ENCODE results near the gene AMH. TPM values are rescaled to one million over a fixed set of nuclear protein-coding genes. Genes with fewer than 3 reads are reported as not detected.

AMH gene
- total and polyA plus RNA-seq, 9 donors: 1.5 to 13.3 (median 6.8) TPM

GRCh38 chr19:2234996-2235380 lies 14.1 kb upstream of the AMH start:
- no peaks in the 10 kb centered on the region for H3K27me3 ChIP-seq (ENCODE audit: control insufficient read depth, insufficient read depth, low read length)
- H3K36me3 ChIP-seq (ENCODE audit: control insufficient read depth, insufficient read depth, low read length): peaks cover 58% of the 10 kb centered on the region
- peak overlapping the region; percentile 49 for H3K27ac ChIP-seq (ENCODE audit: low read length)
- peak overlapping the region; percentile 87 for H3K4me3 ChIP-seq (ENCODE audit: low read length)
- 63% methylated on average over 2 of the region's 6 CpGs for WGBS (ENCODE audit: insufficient coverage)
- no peaks in the 10 kb centered on the region for H3K9me3 ChIP-seq (replicated peaks; ENCODE audit: control insufficient read depth, low read depth, low read length)
- peaks cover 37% of the 10 kb centered on the region for H3K4me1 ChIP-seq (ENCODE audit: control insufficient read depth, insufficient read depth, low read length)
- DNase-seq: no peak

DNA sequence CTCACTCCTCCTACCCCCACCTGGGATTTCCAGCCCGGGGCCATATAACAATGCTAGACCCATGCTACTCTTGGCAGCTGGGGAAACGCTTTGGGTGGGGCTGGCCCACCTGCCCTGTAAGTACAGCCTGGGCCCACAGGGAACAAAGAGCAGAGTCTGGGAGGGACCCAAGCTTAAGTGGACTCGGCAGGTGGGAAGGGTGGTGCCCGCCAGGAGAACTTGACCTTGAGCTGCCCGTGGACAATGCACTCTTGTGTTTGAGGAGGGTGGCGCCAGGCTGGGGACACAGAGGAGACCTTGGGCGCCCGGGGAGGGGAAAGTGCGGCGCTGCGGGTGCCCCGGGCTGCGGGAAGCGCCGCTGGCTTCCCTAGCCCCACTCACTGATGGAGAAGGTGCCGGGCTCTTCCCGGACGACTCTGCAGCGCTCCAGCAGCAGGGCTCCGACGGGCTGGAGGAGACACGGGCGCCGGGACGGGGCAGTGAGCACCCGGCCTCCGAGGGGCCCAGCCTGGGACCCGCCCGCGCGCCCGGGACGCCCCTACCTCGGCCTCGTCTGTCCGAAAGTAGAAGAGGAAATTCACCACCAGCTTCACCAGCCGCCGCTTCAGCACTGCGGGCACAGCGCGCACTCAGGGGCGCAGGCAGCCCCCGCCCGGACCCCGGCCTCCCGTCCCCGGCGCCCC lies 13.6 kb upstream of the AMH start:
- Histone ChIP-seq H3K27ac (ENCODE audit: low read length) (peak overlapping the region; percentile 49), H3K9me3 (replicated peaks; ENCODE audit: control insufficient read depth, low read depth, low read length) (no peaks in the 10 kb centered on the region), H3K27me3 (ENCODE audit: control insufficient read depth, insufficient read depth, low read length) (no peaks in the 10 kb centered on the region), H3K4me3 (ENCODE audit: low read length) (peak overlapping the region; percentile 87), H3K36me3 (ENCODE audit: control insufficient read depth, insufficient read depth, low read length) (peaks cover 52% of the 10 kb centered on the region), H3K4me1 (ENCODE audit: control insufficient read depth, insufficient read depth, low read length) (peaks cover 43% of the 10 kb centered on the region)
- no peak for DNase-seq
- WGBS (ENCODE audit: insufficient coverage): 0% methylated on average over 32 of the region's 48 CpGs

GRCh38 chr19:2236064-2236313 lies 13.1 kb upstream of the AMH start:
- DNase-seq: no peak
- 0% methylated on average over 28 of the region's 28 CpGs for WGBS (ENCODE audit: insufficient coverage)
- H3K9me3 ChIP-seq (replicated peaks; ENCODE audit: control insufficient read depth, low read depth, low read length): no peaks in the 10 kb centered on the region
- H3K27ac ChIP-seq (ENCODE audit: low read length): no peak overlapping the region
- H3K36me3 ChIP-seq (ENCODE audit: control insufficient read depth, insufficient read depth, low read length): peaks cover 51% of the 10 kb centered on the region
- peaks cover 47% of the 10 kb centered on the region for H3K4me1 ChIP-seq (ENCODE audit: control insufficient read depth, insufficient read depth, low read length)
- H3K4me3 ChIP-seq (ENCODE audit: low read length): peak overlapping the region; percentile 87
- H3K27me3 ChIP-seq (ENCODE audit: control insufficient read depth, insufficient read depth, low read length): no peaks in the 10 kb centered on the region

DNA sequence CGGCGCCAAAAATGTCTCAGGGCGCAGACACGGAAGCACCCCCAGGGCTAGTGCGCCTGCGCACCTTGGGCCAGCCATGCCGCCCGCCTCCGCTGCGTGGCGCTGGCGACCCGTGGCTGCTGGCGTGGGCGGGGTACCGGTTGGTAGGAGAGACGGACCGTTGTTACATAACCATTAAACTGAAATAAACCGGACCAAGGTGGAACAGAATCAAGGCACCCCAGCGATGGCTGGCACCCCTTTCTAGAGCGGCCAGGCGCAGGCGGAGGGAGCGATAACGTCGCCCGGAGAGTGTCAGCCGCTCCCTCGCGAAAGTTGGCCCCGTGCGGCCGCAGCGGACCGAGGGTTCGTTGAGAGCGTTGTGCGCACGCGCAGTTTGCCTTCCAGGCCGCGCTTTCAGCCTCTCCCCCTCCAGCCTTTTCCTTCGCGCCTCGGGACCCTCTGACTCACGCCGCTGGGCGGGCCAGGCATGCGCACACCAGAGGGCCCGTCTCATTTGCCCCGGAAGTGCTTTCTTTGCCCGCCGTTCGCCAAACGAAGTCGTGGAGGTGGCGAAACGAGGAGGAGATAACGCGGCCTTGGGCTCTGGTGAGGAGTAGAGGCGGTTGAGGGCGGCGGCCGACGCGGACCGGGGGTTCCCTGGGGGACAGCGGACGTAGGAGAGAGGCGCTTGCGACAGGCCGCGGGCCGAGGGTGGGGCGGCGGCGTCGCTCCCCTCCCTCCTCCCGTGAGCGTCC lies 12.6 kb upstream of the AMH start, which contains the start of the genes PLEKHJ1 and SF3A2:
Gene PLEKHJ1 (minus strand): TSS at position 16 of the 737 bp plus-strand sequence. CDS start 81 bp downstream, outside the sequence.
Gene SF3A2 (plus strand): TSS at position 511 of the 737 bp plus-strand sequence. CDS start 6,595 bp downstream, outside the sequence.
- Histone ChIP-seq H3K9me3 (replicated peaks; ENCODE audit: control insufficient read depth, low read depth, low read length) (no peaks in the 10 kb centered on the region), H3K36me3 (ENCODE audit: control insufficient read depth, insufficient read depth, low read length) (peaks cover 50% of the 10 kb centered on the region), H3K27me3 (ENCODE audit: control insufficient read depth, insufficient read depth, low read length) (no peaks in the 10 kb centered on the region), H3K4me1 (ENCODE audit: control insufficient read depth, insufficient read depth, low read length) (peaks cover 52% of the 10 kb centered on the region), H3K4me3 (ENCODE audit: low read length) (peak within 1 kb of the TSS; percentile 87), H3K27ac (ENCODE audit: low read length) (peak within 1 kb of the TSS; percentile 100)
- peak; percentile 99 for DNase-seq
- WGBS (ENCODE audit: insufficient coverage): under 1% methylated on average over 73 of the region's 80 CpGs

- peak overlapping the region; percentile 100 for H3K27ac ChIP-seq (ENCODE audit: low read length)
- WGBS (ENCODE audit: insufficient coverage): 62% methylated on average over 24 of the region's 43 CpGs
- H3K36me3 ChIP-seq (ENCODE audit: control insufficient read depth, insufficient read depth, low read length): peaks cover 44% of the 10 kb centered on the region
- no peak for DNase-seq
- peak overlapping the region; percentile 87 for H3K4me3 ChIP-seq (ENCODE audit: low read length)
- peaks cover 55% of the 10 kb centered on the region for H3K4me1 ChIP-seq (ENCODE audit: control insufficient read depth, insufficient read depth, low read length)
- no peaks in the 10 kb centered on the region for H3K27me3 ChIP-seq (ENCODE audit: control insufficient read depth, insufficient read depth, low read length)
- H3K9me3 ChIP-seq (replicated peaks; ENCODE audit: control insufficient read depth, low read depth, low read length): no peaks in the 10 kb centered on the region
These were observed 11.9 kb upstream of the AMH start for GRCh38 chr19:2237051-2237868.

GRCh38 chr19:2237869-2238153 lies 11.3 kb upstream of the AMH start:
- no peak for DNase-seq
- no CpG with 5 or more reads among the region's 6 CpGs for WGBS (ENCODE audit: insufficient coverage)
- Histone ChIP-seq H3K4me3 (ENCODE audit: low read length) (peak overlapping the region; percentile 87), H3K27me3 (ENCODE audit: control insufficient read depth, insufficient read depth, low read length) (no peaks in the 10 kb centered on the region), H3K9me3 (replicated peaks; ENCODE audit: control insufficient read depth, low read depth, low read length) (no peaks in the 10 kb centered on the region), H3K27ac (ENCODE audit: low read length) (peak overlapping the region; percentile 100), H3K4me1 (ENCODE audit: control insufficient read depth, insufficient read depth, low read length) (peaks cover 61% of the 10 kb centered on the region), H3K36me3 (ENCODE audit: control insufficient read depth, insufficient read depth, low read length) (peaks cover 44% of the 10 kb centered on the region)

DNA sequence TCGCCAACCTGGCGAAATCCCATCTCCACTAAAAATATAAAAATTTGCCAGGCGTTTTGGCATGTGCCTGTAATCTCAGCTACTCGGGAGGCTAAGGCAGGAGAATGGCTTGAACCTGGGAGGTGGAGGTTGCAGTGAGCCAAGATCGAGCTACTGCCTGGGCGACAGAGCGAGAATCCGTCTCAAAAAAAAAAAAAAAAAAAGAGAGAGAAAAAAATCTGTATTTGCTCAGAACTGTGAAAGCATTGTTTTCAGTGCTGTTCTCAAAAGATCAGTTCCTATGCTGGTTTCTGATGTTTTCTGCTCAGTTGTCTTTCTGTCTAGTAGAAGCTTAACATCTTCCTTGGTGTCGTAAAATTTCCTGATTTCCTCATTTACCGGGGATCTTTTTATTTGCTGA lies 9.9 kb upstream of the AMH start:
- DNase-seq: no peak
- H3K27me3 ChIP-seq (ENCODE audit: control insufficient read depth, insufficient read depth, low read length): no peaks in the 10 kb centered on the region
- peak overlapping the region; percentile 29 for H3K27ac ChIP-seq (ENCODE audit: low read length)
- no peak overlapping the region for H3K4me3 ChIP-seq (ENCODE audit: low read length)
- H3K4me1 ChIP-seq (ENCODE audit: control insufficient read depth, insufficient read depth, low read length): peaks cover 63% of the 10 kb centered on the region
- H3K9me3 ChIP-seq (replicated peaks; ENCODE audit: control insufficient read depth, low read depth, low read length): no peaks in the 10 kb centered on the region
- WGBS (ENCODE audit: insufficient coverage): 25% methylated on average over 4 of the region's 10 CpGs
- peaks cover 43% of the 10 kb centered on the region for H3K36me3 ChIP-seq (ENCODE audit: control insufficient read depth, insufficient read depth, low read length)

DNA sequence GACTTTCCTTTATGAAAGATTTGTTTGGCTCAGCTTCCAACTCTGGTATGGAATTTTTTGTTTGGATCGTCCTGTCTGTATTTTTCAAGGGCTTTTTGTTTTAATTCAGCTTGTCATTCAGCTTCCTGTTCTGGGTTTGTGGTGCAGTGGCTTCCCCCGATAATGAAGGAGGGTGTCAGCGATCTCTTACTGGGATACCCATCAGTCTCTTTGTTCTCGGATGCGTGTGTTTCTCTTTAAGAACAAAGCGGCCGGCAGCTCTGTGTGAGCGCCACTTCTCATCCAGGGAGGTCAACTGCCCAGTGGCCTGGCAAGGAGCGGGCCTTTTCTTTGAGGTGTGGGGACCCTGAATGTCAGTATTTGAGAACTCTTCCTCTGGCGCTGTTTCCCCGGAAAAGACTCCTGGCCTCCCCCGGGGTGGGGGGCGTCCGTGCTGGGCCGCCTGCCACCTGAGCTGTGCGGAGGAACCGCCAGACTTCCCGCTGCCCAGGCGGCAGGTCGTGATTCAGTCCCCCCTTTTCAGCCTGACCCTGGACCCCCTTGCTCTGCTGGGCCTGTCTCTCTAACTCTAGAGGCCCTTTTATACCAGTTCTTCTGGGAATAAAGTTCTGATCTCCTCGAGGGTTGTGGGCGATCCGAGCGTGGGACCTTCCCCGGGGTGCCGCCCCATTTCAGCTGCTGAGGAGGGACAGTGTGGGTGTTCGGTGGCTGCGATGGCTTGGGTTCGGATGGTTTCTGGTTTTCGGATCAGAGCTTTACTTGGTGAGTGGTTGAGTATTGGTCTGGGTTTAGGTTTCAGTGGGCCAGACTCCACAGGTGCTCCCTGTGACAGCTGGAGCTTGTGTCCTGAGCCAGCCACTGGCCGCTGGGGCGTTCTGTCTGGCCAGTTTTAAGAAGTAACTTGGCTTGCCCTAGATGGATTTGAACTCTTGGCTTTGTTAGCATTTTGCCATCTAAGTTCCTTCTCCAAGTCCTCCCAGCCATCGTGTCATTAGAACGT lies 9.1 kb upstream of the AMH start:
- H3K4me3 ChIP-seq (ENCODE audit: low read length): peak overlapping the region; percentile 14
- H3K27me3 ChIP-seq (ENCODE audit: control insufficient read depth, insufficient read depth, low read length): no peaks in the 10 kb centered on the region
- DNase-seq: no peak
- peaks cover 43% of the 10 kb centered on the region for H3K36me3 ChIP-seq (ENCODE audit: control insufficient read depth, insufficient read depth, low read length)
- H3K4me1 ChIP-seq (ENCODE audit: control insufficient read depth, insufficient read depth, low read length): peaks cover 59% of the 10 kb centered on the region
- H3K9me3 ChIP-seq (replicated peaks; ENCODE audit: control insufficient read depth, low read depth, low read length): no peaks in the 10 kb centered on the region
- WGBS (ENCODE audit: insufficient coverage): 15% methylated on average over 29 of the region's 34 CpGs
- H3K27ac ChIP-seq (ENCODE audit: low read length): peak overlapping the region; percentile 65

DNA sequence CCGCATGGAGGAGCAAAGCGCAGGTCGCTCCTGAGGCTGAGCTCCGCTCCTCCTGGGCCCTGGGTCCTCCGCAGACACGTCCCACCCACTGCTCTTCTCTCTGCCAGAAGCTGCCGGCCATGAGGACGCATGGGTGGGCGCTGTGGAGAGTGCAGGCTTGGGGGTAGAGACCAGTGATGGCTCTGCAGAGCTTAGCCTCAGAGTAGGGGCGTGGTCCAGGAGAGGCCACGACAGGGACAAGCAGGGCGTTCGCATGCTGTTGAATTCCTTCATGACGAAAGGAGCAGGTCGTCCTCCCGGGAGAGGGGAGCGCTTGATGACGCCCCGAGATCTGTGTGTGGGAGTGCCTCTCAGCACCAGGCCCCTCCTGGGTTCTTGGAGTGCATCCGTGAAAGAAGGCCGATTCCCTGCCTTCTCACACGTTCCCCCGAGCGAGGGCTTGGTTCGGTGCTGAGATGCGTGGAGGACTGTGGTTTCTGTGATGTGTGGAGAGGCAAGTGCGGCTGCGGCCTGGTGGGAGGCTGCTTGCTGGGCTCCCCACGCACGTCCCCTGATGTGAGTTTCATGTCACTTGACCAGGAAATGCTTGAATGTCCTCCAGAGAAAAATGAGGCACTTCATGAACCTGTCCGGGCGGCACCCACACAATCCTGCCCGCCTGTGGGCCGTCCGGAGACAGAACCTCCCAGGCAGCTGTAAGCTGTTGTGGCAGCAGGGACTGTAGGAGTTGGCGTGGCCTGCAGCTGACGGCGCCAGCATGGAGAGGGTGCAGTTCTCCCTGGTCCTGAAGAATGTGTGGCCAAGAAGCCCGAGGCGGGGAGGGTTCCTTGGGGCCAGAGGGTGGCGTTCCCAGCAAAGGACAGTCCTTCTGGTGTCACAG lies 8.0 kb upstream of the AMH start:
- Histone ChIP-seq H3K4me1 (ENCODE audit: control insufficient read depth, insufficient read depth, low read length) (peaks cover 55% of the 10 kb centered on the region), H3K36me3 (ENCODE audit: control insufficient read depth, insufficient read depth, low read length) (peaks cover 54% of the 10 kb centered on the region), H3K27me3 (ENCODE audit: control insufficient read depth, insufficient read depth, low read length) (no peaks in the 10 kb centered on the region), H3K27ac (ENCODE audit: low read length) (peak overlapping the region; percentile 65), H3K9me3 (replicated peaks; ENCODE audit: control insufficient read depth, low read depth, low read length) (no peaks in the 10 kb centered on the region), H3K4me3 (ENCODE audit: low read length) (no peak overlapping the region)
- WGBS (ENCODE audit: insufficient coverage): 56% methylated on average over 28 of the region's 41 CpGs
- DNase-seq: no peak
